Mucosa of descending colon (tissue), 3 donors: Measurements from ENCODE around the gene ESRRB. TPM values are rescaled to one million over a fixed set of nuclear protein-coding genes. Genes with fewer than 3 reads are reported as not detected.

Experiments used
- ATAC-seq: fragments of 200-7000 bp; cut with Tn5 transposase; one replicate; pipeline ENCODE4 v1.9.1; 2020; ENCODE audit warnings: mild to moderate bottlenecking, moderate library complexity
- DNase-seq, 3 donors: peaks; one replicate each; pipeline ENCODE4 v3.0.0-alpha.2; 2020
- H3K36me3 ChIP-seq: fragments of 200-600 bp; one replicate; pipeline ENCODE4 v1.8.0; 2021; ENCODE audit warnings: low read depth, mild to moderate bottlenecking
- H3K4me1 ChIP-seq: fragments of 200-600 bp; one replicate; pipeline ENCODE4 v1.8.0; 2021; ENCODE audit warnings: low read depth, mild to moderate bottlenecking
- H3K4me3 ChIP-seq: fragments of 200-600 bp; one replicate; pipeline ENCODE4 v1.8.0; 2021; ENCODE audit warnings: mild to moderate bottlenecking
- H3K9me3 ChIP-seq: fragments of 200-600 bp; one replicate; pipeline ENCODE4 v1.8.0; 2021; ENCODE audit warnings: mild to moderate bottlenecking
- CTCF ChIP-seq: fragments of 200-600 bp; IDR thresholded peaks from one replicate; pipeline ENCODE4 v1.8.0; 2022; ENCODE audit warnings: antibody characterized with exemption, mild to moderate bottlenecking
- intact Hi-C, 2 donors: fragments of 100-400 bp; cut with DNase I in 1 of 2; cut with micrococcal nuclease in 1 of 2; formaldehyde crosslinking; loops; one replicate each; pipeline versions ENCODE4 v1.11.0 to v1.11.1; 2022; cut with DNase I, micrococcal nuclease
- long read RNA-seq, 2 donors: library from polyadenylated mRNA; unstranded; transcript quantifications; one replicate each; pipeline ENCODE4 v2.0.0, GENCODE V29; 2019 to 2021
- total RNA-seq, 3 donors: library from RNA; stranded (reverse); fragmentation: NEBNext Ultra II Directional in 2 of 3; extraction: Animal tissue kit (Norgen Biotek cat#: 25700) in 2 of 3; gene quantifications; one replicate each; pipeline versions ENCODE4 v1.2.1 to v1.2.4, GENCODE V29; 2021 to 2023
- donor health status: DM: no; HTN: no; CAD: no; lungs with moderate emphysema.
- donor health status: DM: no; HTN: no; CAD: no.
- donor health status: DM: no; HTN: yes; CAD: no.

ESRRB gene
- total RNA-seq, result under 1 TPM in 2 of 3 donors, not detected in 1; 0.14 to 0.32 TPM
- long read RNA-seq, donor 1, result 0 reads
- long read RNA-seq, donor 2, result 0 reads

- no peak for DNase-seq
- Histone ChIP-seq H3K4me1 (no peaks in the 10 kb centered on the region), H3K9me3 (no peaks in the 10 kb centered on the region), H3K4me3 (no peak within 1 kb of the TSS), H3K36me3 (no peaks in the 10 kb centered on the region)
- no peak for TF ChIP-seq CTCF
- intact Hi-C loops, result no loop called here
- ATAC-seq, result peak; percentile 29
These were observed at the start of gene ESRRB for GRCh38 chr14:76375947-76376404. Gene ESRRB (plus strand): TSS chr14:76376137. CDS start chr14:76376402, 265 bp downstream.

GRCh38 chr14:76326918-76327689, 48.8 kb upstream of the ESRRB start:
- intact Hi-C loops, result no loop called here
- no peak for TF ChIP-seq CTCF
- H3K4me3 ChIP-seq, result no peak overlapping the region
- ATAC-seq (no peak), DNase-seq (no peak)
- H3K4me1 ChIP-seq, result no peaks in the 10 kb centered on the region
- H3K9me3 ChIP-seq, result no peaks in the 10 kb centered on the region
- H3K36me3 ChIP-seq, result no peaks in the 10 kb centered on the region

GRCh38 chr14:76328457-76329137, 47.3 kb upstream of the ESRRB start:
- Histone ChIP-seq H3K4me3 (no peak overlapping the region), H3K4me1 (no peaks in the 10 kb centered on the region), H3K36me3 (no peaks in the 10 kb centered on the region), H3K9me3 (no peaks in the 10 kb centered on the region)
- no peak for ATAC-seq
- intact Hi-C loops, result no loop called here
- TF ChIP-seq CTCF, result no peak
- no peak for DNase-seq

GRCh38 chr14:76329154-76329928, 46.6 kb upstream of the ESRRB start:
- ATAC-seq, result no peak
- intact Hi-C loops, result no loop called here

More at GRCh38 chr14:76329154-76329928, 46.6 kb upstream of the ESRRB start:
- Histone ChIP-seq H3K36me3 (no peaks in the 10 kb centered on the region), H3K9me3 (no peaks in the 10 kb centered on the region), H3K4me1 (no peaks in the 10 kb centered on the region), H3K4me3 (no peak overlapping the region)
- DNase-seq, result no peak
- no peak for TF ChIP-seq CTCF
